Heart right ventricle (tissue), 16 donors: ENCODE data around the gene NAMPT. TPM values are rescaled to one million over a fixed set of nuclear protein-coding genes. Genes with fewer than 3 reads are reported as not detected.
A peak's percentile ranks its signal among the peaks of the same experiment; 100 is the strongest.

ENCODE experiments used
- ATAC-seq, 8 donors: fragments of 200-7000 bp; cut with Tn5 transposase; one replicate each; pipeline ENCODE4 v1.9.1; 2020; ENCODE audit warnings: mild to moderate bottlenecking in 8 of 8, moderate library complexity in 8 of 8, moderate number of reproducible peaks in 1 of 8
- DNase-seq, 2 donors: peaks; one replicate each; pipeline ENCODE4 v3.0.0-alpha.2; 2020
- H3K27ac ChIP-seq, 10 donors: fragments of 200-600 bp; sonication (generic) in 2 of 10; one replicate each; pipeline versions ENCODE4 v1.5.0 to v1.8.0; 2020 to 2022; ENCODE audit warnings: mild to moderate bottlenecking in 3 of 10
- H3K27me3 ChIP-seq, 7 donors: fragments of 200-600 bp; one replicate each; pipeline ENCODE4 v1.8.0; 2021 to 2022; ENCODE audit warnings: mild to moderate bottlenecking in 2 of 7
- H3K36me3 ChIP-seq, 9 donors: fragments of 200-600 bp; sonication (generic) in 1 of 9; one replicate each; pipeline versions ENCODE4 v1.5.0 to v1.8.0; 2020 to 2022; ENCODE audit warnings: mild to moderate bottlenecking in 2 of 9
- H3K4me1 ChIP-seq, 9 donors: fragments of 200-600 bp; sonication (generic) in 1 of 9; one replicate each; pipeline versions ENCODE4 v1.5.0 to v1.8.0; 2020 to 2022; ENCODE audit warnings: mild to moderate bottlenecking in 4 of 9
- H3K4me3 ChIP-seq, 10 donors: fragments of 200-600 bp; sonication (generic) in 2 of 10; one replicate each; pipeline versions ENCODE4 v1.5.0 to v1.8.0; 2020 to 2022; ENCODE audit warnings: mild to moderate bottlenecking in 7 of 10, moderate library complexity in 2 of 10
- H3K9me3 ChIP-seq, 11 donors: fragments of 200-600 bp in 10 of 11; sonication (generic) in 2 of 11; one replicate each; pipeline versions ENCODE4 v1.5.0 to v1.8.0; 2013 to 2022; ENCODE audit warnings: mild to moderate bottlenecking in 2 of 11, control low read depth in 1 of 11, moderate library complexity in 1 of 11
- CTCF ChIP-seq, 9 donors: fragments of 200-600 bp; sonication (generic) in 2 of 9; IDR thresholded peaks; one replicate each; pipeline versions ENCODE4 v1.5.0 to v1.8.0; 2021 to 2022; ENCODE audit warnings: antibody characterized with exemption in 9 of 9, mild to moderate bottlenecking in 5 of 9, moderate library complexity in 1 of 9
- WGBS, 2 donors: extraction: QIAGEN DNeasy Blood & Tissue Kit; methylation state at CpG; one replicate each; pipeline ENCODE4 v1.1.7; 2013; ENCODE audit warnings: inconsistent platforms in 1 of 2; 5-methylcytosine and 5-hydroxymethylcytosine counted together
- intact Hi-C, 10 donors: fragments of 100-400 bp; cut with DNase I; formaldehyde crosslinking; loops; one replicate each; pipeline versions ENCODE4 v1.11.1 to v1.14.2; 2022
- polyA plus RNA-seq, 2 donors: library from polyadenylated mRNA; stranded (reverse); fragments of 200-250 nt; gene quantifications; one replicate each; pipeline ENCODE4 v1.2.3, GENCODE V29; 2013
- total RNA-seq, 10 donors: library from RNA; stranded (reverse); fragmentation: NEBNext Ultra II Directional in 3 of 10; extraction: Animal tissue kit (Norgen Biotek cat#: 25700) in 3 of 10; gene quantifications; one replicate each; pipeline versions ENCODE4 v1.2.1 to v1.2.4, GENCODE V29; 2021 to 2023
- donor health status: Arrhythmogenic right ventricular cardiomyopathy.
- donor health status: ischemic (EF 13 %, LVEDD 7.1; RV severe dilation, severe dysfunction).
- donor health status: healthy with polysubstance abuse.
- donor health status: DM: no; HTN: yes; CAD: no.
- donor health status: DM: no; HTN: no; CAD: no.
- donor health status: ischemic (EF 25% LVEDD 6.9; RV normal size, moderate dysfunction).
- donor health status: ischemic (EF 25% LVEDD 5.7; RV mildly dilated, moderate dysfunction).
- donor health status: healthy.
- donor health status: DM: yes; HTN: yes; CAD: no.
- donor health status: Ischemic cardiomyopathy.
- donor health status: ischemic (EF 35%, LVEDD 5.7; RV mildly dilated, moderate dysfunction).
- donor health status: nonischemic (EF 11% LVEDD 7.7; RV severe dilation, severe dysfunction).
- donor health status: DM: yes; HTN: yes; CAD: no.
- donor health status: PGD.
- donor health status: ischemic (EF 29% LVEDD 5.4; RV normal size, mild dysfunction).
- donor health status: nonischemic (EF 23%, LVEDD 6.1; RV moderate dilation, normal function).

The NAMPT gene
- total and polyA plus RNA-seq, 12 donors, result 32.2 to 404 (median 98.6) TPM

GRCh38 chr7:106294334-106294733, 9.6 kb upstream of the NAMPT start:
- H3K4me3 ChIP-seq, result no peak overlapping the region

GRCh38 chr7:106291247-106291646, 6.5 kb upstream of the NAMPT start:
- ATAC-seq, result no peak
- 63 to 65% methylated on average over 4 of the region's 4 CpGs for WGBS, 2 donors
- Histone ChIP-seq H3K9me3 (no peaks in the 10 kb centered on the region), H3K36me3 (no peaks in the 10 kb centered on the region), H3K4me3 (no peak overlapping the region), H3K27ac (no peak overlapping the region), H3K4me1 (peaks cover 0 to 1% (median 0%) of the 10 kb centered on the region in 9 donors), H3K27me3 (no peaks in the 10 kb centered on the region)
- intact Hi-C loops, result loop anchor here in 1 of 10 donors (5.0 kb wide), 1 partner anchor 114 kb away; no protein-coding TSS in a partner anchor
- no peak for DNase-seq
- TF ChIP-seq CTCF (IDR thresholded peaks at IDR 0.05), result no peak

More at GRCh38 chr7:106294334-106294733, 9.6 kb upstream of the NAMPT start:
- intact Hi-C loops, result loop anchor here in 1 of 10 donors (5.0 kb wide), 1 partner anchor 117 kb away; no protein-coding TSS in a partner anchor
- Histone ChIP-seq H3K27ac (no peak overlapping the region), H3K9me3 (no peaks in the 10 kb centered on the region), H3K27me3 (no peaks in the 10 kb centered on the region), H3K36me3 (no peaks in the 10 kb centered on the region), H3K4me1 (no peaks in the 10 kb centered on the region)
- ATAC-seq (no peak), DNase-seq (no peak)
- peak in 1 of 9 donors; percentile 17 for TF ChIP-seq CTCF (IDR thresholded peaks at IDR 0.05)
- 64 to 66% methylated on average over 2 of the region's 2 CpGs for WGBS, 2 donors

- H3K36me3 ChIP-seq, result no peaks in the 10 kb centered on the region
- ATAC-seq (no peak), DNase-seq (no peak)
- H3K4me1 ChIP-seq, result peaks cover 0 to 10% (median 4%) of the 10 kb centered on the region in 9 donors
- H3K27ac ChIP-seq, result no peak overlapping the region
- no peak for TF ChIP-seq CTCF (IDR thresholded peaks at IDR 0.05)
- intact Hi-C loops, result loop anchor here in 1 of 10 donors (5.0 kb wide), 1 partner anchor 113 kb away; no protein-coding TSS in a partner anchor
- H3K9me3 ChIP-seq, result no peaks in the 10 kb centered on the region
- no peaks in the 10 kb centered on the region for H3K27me3 ChIP-seq
- H3K4me3 ChIP-seq, result no peak overlapping the region
- WGBS, 2 donors, result 86 to 87% methylated on average over 5 of the region's 5 CpGs
Observed at GRCh38 chr7:106290319-106290718, 5.5 kb upstream of the NAMPT start.

GRCh38 chr7:106289848-106290247, 5.1 kb upstream of the NAMPT start:
- Histone ChIP-seq H3K27me3 (no peaks in the 10 kb centered on the region), H3K9me3 (no peaks in the 10 kb centered on the region), H3K27ac (no peak overlapping the region), H3K36me3 (no peaks in the 10 kb centered on the region), H3K4me3 (no peak overlapping the region), H3K4me1 (peaks cover 0 to 10% (median 4%) of the 10 kb centered on the region in 9 donors)
- DNase-seq (no peak), ATAC-seq (no peak)
- intact Hi-C loops, result loop anchor here in 5 of 10 donors (5.0 to 10.0 kb wide), 10 partner anchors 113 to 447 kb away; partner anchors contain the start of gene CCDC71L (in 2 of the 5)
- 0 to 46% methylated on average over 1 of the region's 1 CpG for WGBS, 2 donors
- TF ChIP-seq CTCF (IDR thresholded peaks at IDR 0.05), result no peak
